Right atrium auricular region (tissue), 2 donors: ENCODE measurements around the gene ATP5PO. TPM values are rescaled to one million over a fixed set of nuclear protein-coding genes. Genes with fewer than 3 reads are reported as not detected.

Source experiments
- DNase-seq: peaks from one replicate; pipeline ENCODE4 v3.0.0-alpha.2; 2019; ENCODE audit warnings: low spot score
- H3K27ac ChIP-seq, 2 donors: fragments of 200-600 bp; sonication (generic); 1 replicate in 1 of 2; 2 replicates in 1 of 2; pipeline ENCODE4 v1.5.1; 2016 to 2019
- H3K27me3 ChIP-seq, 2 donors: fragments of 200-600 bp; sonication (generic); one replicate each; pipeline versions ENCODE4 v1.5.1 to v1.6.0; 2017 to 2019
- H3K36me3 ChIP-seq: fragments of 200-600 bp; sonication (generic); one replicate; pipeline ENCODE4 v1.5.1; 2016
- H3K4me1 ChIP-seq, 2 donors: fragments of 200-600 bp; sonication (generic); one replicate each; pipeline versions ENCODE4 v1.5.1 to v1.6.0; 2017 to 2019
- H3K4me3 ChIP-seq, 2 donors: fragments of 200-600 bp; sonication (generic); 1 replicate in 1 of 2; 2 replicates in 1 of 2; pipeline ENCODE4 v1.5.1; 2017 to 2019; ENCODE audit warnings: mild to moderate bottlenecking in 1 of 2, moderate library complexity in 1 of 2
- H3K9me3 ChIP-seq, 2 donors: fragments of 200-600 bp; sonication (generic); one replicate each; pipeline ENCODE4 v1.5.1; 2019
- CTCF ChIP-seq, 2 donors: fragments of 200-600 bp; sonication (generic); IDR thresholded peaks; one replicate each; pipeline ENCODE4 v1.5.1; 2019; ENCODE audit warnings: antibody characterized with exemption in 2 of 2
- total RNA-seq, 2 donors: library from RNA; depleted of rRNA; stranded (reverse); fragments of >200 nt; gene quantifications; one replicate each; pipeline ENCODE4 v1.1.0, GENCODE V29; 2016

The ATP5PO gene
- total RNA-seq, 2 donors from 2014 or later: 593 to 693 TPM

GRCh38 chr21:33924766-33925100, 9.1 kb upstream of the ATP5PO start:
- Histone ChIP-seq H3K36me3 (no peaks in the 10 kb centered on the region), H3K27ac (no peak overlapping the region), H3K27me3 (no peaks in the 10 kb centered on the region), H3K4me3 (no peak overlapping the region), H3K4me1 (peaks cover 0 to 10% of the 10 kb centered on the region in 2 donors), H3K9me3 (no peaks in the 10 kb centered on the region)
- no peak for TF ChIP-seq CTCF (IDR thresholded peaks at IDR 0.05)
- no peak for DNase-seq

DNA sequence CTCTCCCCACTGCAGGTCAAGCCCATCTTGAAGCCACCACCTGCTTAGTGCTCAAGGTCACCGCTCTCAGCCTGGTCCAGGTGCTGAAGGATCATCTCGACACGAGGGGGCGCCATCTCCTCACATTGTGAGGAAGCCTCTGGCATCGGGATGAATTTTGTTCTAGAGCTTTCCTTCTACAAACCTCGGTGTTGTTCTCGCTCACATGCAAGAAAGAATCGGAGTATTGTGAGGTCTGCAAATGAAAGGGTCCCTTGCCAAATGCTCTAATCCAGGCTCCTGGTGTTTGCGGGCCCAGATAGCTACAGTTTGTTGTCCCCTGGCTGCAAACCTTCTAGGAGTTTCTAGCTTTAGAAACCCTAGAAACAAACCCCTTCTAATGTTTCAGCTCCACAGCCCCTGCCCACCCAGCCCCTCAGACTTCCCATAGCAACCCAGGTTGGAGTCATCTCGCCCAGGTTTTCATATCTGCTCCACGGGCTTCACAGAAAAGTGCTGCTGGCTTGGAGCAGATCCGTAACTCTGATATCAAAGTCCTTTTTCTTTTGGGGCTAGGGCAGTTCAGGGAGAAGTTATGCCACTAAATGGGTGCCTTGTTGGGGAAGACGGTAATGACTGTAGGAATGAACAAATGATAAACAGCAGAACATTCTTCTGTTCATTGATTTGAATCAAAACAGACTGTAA, 8.6 kb upstream of the ATP5PO start:
- H3K27ac ChIP-seq: no peak overlapping the region
- no peaks in the 10 kb centered on the region for H3K27me3 ChIP-seq
- no peak overlapping the region for H3K4me3 ChIP-seq
- H3K36me3 ChIP-seq: no peaks in the 10 kb centered on the region
- peak; percentile 81 to 92 for TF ChIP-seq CTCF (IDR thresholded peaks at IDR 0.05)
- no peaks in the 10 kb centered on the region for H3K9me3 ChIP-seq
- peaks cover 0 to 10% of the 10 kb centered on the region in 2 donors for H3K4me1 ChIP-seq
- peak; percentile 91 for DNase-seq

GRCh38 chr21:33917421-33917820, 1.8 kb upstream of the ATP5PO start:
- Histone ChIP-seq H3K36me3 (peaks cover 13% of the 10 kb centered on the region), H3K4me3 (no peak overlapping the region), H3K4me1 (peaks cover 0 to 30% of the 10 kb centered on the region in 2 donors), H3K9me3 (no peaks in the 10 kb centered on the region), H3K27me3 (no peaks in the 10 kb centered on the region), H3K27ac (no peak overlapping the region)
- TF ChIP-seq CTCF (IDR thresholded peaks at IDR 0.05): no peak
- DNase-seq: no peak

DNA sequence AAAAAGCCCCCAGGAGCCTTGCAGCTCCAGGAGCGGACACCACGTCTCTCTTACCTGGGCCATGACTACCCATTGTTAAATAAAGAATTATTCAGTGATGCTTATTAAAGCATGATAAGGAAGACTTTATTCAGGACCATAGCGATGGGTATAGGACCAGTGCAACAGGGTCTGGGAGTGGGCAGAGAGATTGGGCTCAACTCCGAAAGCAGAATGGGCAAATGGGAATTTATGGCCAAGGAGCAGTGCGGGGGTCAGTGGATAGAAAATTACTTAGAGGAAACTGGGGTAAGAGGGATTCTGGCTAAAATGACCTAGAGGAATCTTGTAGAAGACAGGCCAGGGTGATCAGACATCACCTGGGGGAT, 580 bp upstream of the ATP5PO start:
- peak overlapping the region; percentile 91 to 97 for H3K27ac ChIP-seq
- H3K4me3 ChIP-seq: peak overlapping the region; percentile 85 to 94
- DNase-seq: no peak
- H3K9me3 ChIP-seq: no peaks in the 10 kb centered on the region
- peaks cover 25% of the 10 kb centered on the region for H3K36me3 ChIP-seq
- H3K4me1 ChIP-seq: peaks cover 0 to 32% of the 10 kb centered on the region in 2 donors
- H3K27me3 ChIP-seq: no peaks in the 10 kb centered on the region
- TF ChIP-seq CTCF (IDR thresholded peaks at IDR 0.05): no peak

DNA sequence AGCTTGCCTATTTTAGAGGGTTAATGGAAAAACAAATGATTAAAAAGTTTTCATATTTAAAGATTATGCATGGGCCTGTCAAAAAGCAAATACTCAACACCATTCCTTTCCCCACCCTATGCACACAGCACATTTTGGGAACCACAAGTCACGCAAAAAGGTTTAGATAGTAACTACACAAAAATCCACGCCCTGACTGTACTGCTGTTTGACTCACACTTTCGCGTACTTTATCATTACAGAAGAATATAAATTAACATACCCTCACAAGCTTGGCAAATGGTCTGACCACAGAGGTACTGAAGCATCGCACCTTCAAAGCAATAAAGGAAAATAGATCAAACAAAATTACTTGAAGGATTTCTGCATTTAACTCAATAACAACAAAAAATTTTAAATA, 1.4 kb downstream of the ATP5PO start:
- peak overlapping the region; percentile 91 to 97 for H3K27ac ChIP-seq

More for the DNA sequence above, 1.4 kb downstream of the ATP5PO start:
- DNase-seq: no peak
- no peak for TF ChIP-seq CTCF (IDR thresholded peaks at IDR 0.05)
- no peaks in the 10 kb centered on the region for H3K27me3 ChIP-seq
- peaks cover 0 to 41% of the 10 kb centered on the region in 2 donors for H3K4me1 ChIP-seq
- peaks cover 45% of the 10 kb centered on the region for H3K36me3 ChIP-seq
- peak overlapping the region; percentile 85 to 94 for H3K4me3 ChIP-seq
- H3K9me3 ChIP-seq: no peaks in the 10 kb centered on the region
